GM18858 (cell line): ENCODE data around the gene GDF2.

ENCODE experiments used
- ATAC-seq: cut with Tn5 transposase; IDR thresholded peaks from one replicate; pipeline ENCODE4 v1.9.1; 2021; ENCODE audit not compliant: unreplicated experiment

Gene GDF2

DNA sequence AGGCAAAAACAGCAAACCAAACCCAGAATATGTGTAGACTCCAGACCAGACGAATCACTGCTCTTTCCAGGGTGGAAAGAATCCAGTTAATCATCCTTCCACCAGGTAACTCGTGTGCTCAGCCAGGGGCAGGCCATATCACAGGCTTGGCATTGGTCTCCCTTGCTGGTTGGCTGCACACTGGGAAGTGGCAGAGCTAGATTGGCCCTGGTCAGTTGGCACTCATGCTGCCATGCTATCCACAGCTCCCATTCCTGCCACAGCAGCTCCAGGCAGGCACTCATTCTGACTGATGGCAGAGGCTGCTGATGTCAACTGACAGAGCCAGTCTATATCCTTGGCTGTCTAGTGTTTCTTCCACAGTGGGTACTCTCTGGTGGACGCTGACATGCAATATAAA lies 31.9 kb upstream of the GDF2 start:
- ATAC-seq = no peak

- ATAC-seq = no peak
These were observed 30.6 kb upstream of the GDF2 start for GRCh38 chr10:47291682-47292081.

DNA sequence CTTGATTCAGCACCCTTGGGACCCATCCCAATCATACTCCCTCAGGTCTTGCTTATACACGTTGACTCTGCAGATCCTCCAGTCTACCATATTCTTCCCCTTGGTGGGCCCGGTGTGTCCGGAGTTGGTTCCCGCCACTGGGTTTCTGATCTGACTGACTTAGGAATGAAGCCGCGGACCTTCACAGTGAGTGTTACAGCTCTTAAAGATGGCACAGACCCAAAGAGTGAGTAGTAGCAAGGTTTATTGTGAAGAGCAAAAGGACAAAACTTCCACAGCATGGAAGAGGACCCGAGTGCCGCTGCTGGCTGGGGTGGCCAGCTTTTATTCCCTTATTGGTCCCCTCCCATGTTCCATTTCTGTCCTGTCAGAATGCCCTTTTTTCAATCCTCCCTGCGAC lies 28.2 kb upstream of the GDF2 start:
- ATAC-seq = no peak

- ATAC-seq = no peak
These were observed 27.8 kb upstream of the GDF2 start for GRCh38 chr10:47294501-47294900.

DNA sequence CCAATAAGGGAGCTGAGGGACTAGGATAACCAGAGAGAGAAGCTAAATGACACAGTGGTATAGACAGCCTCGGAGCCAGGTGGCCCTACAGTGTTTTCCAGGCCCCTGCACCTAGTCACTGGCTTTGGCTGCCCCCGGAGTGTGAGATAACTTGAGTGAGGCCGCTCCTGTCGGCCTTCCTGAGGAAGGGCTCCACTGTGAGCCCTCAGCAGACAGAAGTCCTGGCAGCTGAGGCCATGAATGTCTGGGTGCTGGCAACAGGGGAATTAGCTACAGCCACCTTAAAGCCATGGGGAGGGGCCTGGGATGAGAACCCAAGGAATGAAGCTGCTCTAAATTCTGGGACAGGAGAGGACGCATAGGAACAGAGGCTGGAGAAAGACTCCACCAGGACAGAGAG lies 26.8 kb upstream of the GDF2 start:
- no peak for ATAC-seq

DNA sequence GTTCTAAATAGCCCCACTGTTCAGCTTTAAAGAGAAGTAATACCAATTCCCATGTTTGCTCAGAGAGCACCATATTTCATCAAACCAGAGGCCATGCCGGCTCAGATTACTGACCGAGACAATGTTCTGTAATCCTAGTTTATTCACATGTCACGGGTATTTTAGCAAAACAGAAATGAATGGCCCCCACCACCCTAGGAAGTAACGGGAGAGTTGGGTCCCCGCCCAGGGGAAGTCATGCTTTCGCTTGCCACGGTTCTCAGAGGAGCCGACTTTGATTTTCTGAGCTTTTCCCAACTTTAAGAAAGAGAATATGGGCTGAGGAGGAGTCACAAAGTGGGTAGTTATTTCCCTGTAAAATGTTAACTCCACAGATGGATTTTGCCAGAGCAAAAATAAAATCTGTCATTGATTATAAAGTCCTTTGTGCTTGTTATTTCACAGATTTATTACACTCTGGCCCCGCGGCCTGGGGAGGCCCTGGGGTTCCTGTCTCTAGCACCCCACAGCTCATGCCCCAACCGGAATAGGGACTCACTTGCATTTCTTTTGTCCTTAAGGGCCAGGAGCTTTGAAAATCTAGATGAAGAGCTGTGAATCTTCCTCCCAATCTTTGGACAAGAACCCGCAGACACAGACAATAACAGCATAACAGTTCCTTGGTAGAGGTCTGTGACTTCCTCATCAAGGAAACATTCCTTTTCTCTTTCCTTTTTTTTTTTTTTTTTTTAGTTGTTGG lies 25.9 kb upstream of the GDF2 start:
- ATAC-seq = no peak

DNA sequence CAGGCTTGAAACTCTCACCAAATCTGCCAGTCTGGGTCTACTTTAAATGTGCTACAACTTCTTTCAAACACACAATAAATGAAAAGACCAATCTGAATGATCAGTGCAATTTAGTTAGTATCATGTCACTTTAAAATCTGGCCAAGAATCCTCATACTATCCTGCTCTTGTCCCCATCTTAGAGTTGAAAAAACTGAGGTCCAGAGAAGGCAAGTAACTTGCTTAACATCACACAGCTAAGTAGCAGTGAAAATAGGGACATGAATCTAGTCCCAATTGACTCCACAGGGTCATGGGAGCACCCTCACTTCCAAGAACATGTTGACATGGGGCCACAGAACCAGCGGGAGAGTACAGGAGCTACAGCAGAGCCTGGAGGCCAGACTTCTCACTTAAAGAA lies 25.3 kb upstream of the GDF2 start:
- no peak for ATAC-seq

- ATAC-seq = no peak
These were observed 24.3 kb upstream of the GDF2 start for GRCh38 chr10:47297866-47298540.

DNA sequence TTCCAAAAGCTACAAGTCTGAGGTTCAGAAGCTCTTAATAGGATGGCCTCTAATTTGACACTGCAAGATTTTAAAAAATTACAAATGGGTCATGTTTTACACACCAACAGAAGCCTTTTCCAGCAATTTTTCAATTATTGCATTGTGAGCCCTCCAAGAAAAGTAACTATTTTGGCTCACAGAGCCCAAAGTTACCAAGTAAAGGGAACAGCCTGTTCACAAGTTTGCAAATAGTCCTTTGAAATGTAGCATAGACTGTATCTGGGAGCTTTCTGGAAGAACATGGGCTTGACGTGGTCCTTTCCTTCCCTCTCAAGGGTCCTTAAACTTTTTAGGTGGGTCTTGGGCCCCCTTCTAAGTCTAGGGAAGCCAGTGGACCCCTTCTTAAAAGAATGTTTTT lies 23.5 kb upstream of the GDF2 start:
- ATAC-seq = no peak

- no peak for ATAC-seq
These were observed 22.4 kb upstream of the GDF2 start, which contains the start of gene GDF10 for GRCh38 chr10:47299611-47300428. GDF10 (plus strand) TSS chr10:47300197; CDS start chr10:47300652, 455 bp downstream.

DNA sequence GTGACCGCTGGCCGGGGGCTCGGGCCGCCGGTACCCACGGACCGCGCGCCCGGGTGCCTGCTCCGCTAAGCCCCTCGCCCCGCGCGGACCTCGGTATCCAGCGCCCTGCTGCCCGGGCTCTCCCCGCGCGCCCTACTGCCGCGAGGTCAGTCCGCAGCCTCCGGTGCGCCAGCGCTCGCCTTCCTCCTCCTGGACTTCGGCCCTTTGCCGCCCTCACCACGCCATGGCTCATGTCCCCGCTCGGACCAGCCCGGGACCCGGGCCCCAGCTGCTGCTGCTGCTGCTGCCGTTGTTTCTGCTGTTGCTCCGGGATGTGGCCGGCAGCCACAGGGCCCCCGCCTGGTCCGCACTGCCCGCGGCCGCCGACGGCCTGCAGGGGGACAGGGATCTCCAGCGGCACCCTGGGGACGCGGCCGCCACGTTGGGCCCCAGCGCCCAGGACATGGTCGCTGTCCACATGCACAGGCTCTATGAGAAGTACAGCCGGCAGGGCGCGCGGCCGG lies 21.8 kb upstream of the GDF2 start:
- no peak for ATAC-seq

GRCh38 chr10:47301833-47302232 lies 20.4 kb upstream of the GDF2 start:
- no peak for ATAC-seq

DNA sequence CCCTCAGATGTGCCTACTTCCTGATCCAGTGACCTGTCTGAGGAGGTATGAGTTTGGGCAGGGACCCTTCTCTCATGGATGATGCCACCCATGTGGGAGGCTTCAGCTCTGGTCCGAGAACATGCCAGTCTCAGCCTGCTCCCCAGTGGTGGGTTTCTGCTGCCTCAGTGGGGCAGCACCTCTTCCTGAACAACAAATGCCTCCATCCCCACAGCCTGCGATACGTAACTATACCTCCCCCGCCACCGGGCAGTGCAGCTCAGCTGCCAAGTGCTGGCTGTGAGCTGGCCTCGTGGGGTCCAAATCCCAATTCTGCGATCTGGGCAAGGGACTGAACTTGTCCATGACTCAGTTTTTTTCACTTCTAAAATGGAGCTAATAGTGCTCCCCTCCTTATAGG lies 19.1 kb upstream of the GDF2 start:
- no peak for ATAC-seq

- no peak for ATAC-seq
These were observed 18.4 kb upstream of the GDF2 start for GRCh38 chr10:47303866-47304265.

DNA sequence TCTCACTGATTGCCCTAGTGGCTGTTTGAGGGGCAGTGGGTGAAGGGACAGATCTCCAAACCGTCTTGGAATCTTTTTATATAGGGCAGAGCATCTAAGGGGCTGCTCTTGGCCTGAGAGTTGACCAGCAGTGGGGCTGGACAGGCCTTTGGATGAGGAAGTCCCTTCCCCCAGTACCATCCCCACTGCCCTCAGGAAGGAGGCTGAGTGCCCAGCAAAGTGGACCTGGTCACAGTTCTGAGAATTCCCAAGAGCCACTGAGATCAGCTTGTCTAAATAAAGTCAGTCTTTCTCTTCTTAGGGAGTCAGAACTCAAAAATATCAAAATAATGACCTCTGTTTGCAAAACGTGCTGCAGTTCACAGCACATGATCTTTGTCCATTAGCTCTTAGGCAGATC lies 16.7 kb upstream of the GDF2 start:
- ATAC-seq = no peak

GRCh38 chr10:47306387-47307210 lies 15.7 kb upstream of the GDF2 start:
- ATAC-seq = no peak

DNA sequence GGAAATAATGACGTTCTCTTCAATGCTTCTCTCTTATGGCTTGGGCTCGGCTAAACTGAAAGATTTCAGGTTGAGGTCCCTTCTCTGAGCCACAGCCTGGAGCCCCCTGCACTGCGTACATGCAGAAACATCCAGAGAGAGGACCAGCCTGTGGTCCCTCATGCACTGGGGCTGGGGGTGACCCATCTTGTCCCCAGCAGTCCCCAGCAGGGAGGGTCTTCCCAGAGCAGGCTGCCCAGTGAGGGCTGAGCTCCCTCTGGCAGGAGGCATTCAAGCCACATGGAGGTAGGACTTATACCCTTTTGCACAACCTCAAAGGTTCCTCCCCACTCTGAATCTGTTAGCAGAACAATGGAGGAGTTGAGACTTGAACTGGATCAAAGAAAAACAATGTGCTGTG lies 14.9 kb upstream of the GDF2 start:
- ATAC-seq = no peak

DNA sequence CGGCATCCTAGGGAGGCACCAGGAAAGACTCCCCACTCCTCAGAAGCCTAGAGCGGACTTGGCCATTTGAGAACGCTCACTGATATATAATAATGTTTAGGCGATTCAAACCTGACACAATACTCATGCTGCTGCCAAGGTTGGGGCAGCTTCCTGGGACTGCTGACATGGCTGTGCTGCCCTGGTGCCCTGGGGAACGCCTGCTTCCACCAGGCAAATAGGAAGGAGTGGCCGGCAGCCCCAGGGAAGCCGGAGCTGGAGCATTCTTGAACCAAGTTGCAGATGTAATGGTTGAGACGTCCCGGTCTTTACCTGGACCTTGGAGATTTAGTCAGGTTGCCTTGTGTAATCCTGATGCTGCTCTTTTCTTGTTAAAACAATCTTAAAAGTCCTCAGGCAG lies 13.5 kb upstream of the GDF2 start:
- ATAC-seq = no peak

- no peak for ATAC-seq
These were observed 12.7 kb upstream of the GDF2 start for GRCh38 chr10:47309408-47310089.

- no peak for ATAC-seq
These were observed 12.2 kb upstream of the GDF2 start for GRCh38 chr10:47310090-47310505.
